ENCODE data around the gene BARHL1.

BARHL1 gene

GRCh38 chr9:132582276-132582785, at the start of gene BARHL1:
TSS of gene BARHL1 (plus strand) at chr9:132582606. CDS start at chr9:132582798, 192 bp downstream.
- no peak for DNase-seq

DNA sequence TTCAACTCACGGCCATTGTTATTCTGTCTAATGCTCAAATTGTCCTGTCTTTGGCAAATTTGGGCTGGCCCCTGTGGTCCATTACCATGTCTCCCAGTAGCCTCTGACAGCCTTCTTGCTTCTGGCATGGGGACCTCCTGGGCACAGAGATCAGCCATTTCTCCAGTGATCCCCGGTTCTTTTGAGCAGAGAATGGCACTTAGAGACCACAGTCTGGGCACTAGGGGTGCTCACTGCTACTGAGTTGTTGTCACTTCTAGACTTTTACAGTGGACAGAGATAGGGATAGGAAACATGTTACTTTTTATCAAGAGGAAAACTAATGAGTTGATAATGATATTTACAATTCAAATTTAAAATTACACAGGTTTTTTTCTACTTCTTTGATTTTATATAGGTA, 47.6 kb upstream of the BARHL1 start:
- no peak for DNase-seq

DNA sequence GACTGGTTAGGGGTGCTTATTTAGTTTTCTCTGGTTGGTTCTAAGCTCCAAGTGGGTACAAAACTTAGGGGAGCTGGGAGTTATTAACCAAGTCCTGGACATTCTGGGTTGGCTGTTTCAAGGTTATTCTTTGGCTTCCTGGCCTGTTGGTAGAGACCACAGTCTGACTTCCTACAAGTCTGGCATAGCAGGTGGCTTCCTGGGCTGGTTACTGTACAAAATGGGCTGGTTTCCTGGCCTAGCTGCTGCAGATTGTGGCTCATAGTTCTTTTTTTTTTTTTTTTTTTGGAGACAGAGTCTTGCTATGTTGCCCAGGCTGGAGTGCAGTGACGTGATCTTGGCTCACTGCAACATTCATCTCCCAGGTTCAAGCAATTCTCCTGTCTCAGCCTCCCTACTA, 46.3 kb upstream of the BARHL1 start:
- no peak for DNase-seq

DNA sequence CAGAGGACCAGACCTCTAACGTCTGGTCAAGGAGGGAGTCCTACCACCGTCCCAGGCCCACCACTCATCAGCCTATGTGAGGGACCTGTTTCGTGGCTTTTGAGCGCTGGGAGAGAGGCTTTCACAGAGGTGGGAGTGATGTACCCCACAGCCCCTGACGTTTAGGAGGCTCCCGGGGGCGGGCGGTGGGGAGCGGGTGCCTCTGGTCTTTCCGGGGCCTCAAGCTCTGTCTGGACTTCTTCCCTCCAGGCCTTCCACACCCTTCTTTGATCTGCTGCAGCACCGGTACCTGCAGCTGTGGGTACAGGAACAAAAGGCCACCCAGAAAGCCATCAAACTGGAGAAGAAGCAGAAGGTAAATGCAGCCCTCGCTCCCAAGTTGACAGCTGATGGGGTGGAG, 45.1 kb upstream of the BARHL1 start:
- DNase-seq = no peak

- no peak for DNase-seq
These were observed 44.3 kb upstream of the BARHL1 start for GRCh38 chr9:132538071-132538470.

- no peak for DNase-seq
These were observed 43.3 kb upstream of the BARHL1 start for GRCh38 chr9:132539096-132539495.

DNA sequence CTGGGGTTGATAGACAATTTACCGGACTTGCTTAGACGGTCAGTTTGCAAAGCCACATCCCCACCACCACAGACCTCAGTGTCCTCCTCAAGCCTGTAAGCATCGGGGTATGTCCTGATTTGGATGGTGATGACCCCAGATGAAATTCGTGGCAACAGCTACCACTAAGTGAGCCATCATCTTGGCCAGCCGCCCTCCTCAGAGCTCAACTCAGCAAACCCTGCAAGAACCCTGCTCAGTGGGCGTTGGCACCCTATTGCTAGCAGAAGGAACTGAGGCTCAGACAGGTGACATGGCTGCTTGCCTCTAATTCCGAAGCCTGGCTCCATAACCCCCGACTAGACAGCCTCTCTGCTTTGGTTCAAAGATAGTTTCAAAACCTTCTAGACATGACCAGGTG, 41.4 kb upstream of the BARHL1 start:
- no peak for DNase-seq

DNA sequence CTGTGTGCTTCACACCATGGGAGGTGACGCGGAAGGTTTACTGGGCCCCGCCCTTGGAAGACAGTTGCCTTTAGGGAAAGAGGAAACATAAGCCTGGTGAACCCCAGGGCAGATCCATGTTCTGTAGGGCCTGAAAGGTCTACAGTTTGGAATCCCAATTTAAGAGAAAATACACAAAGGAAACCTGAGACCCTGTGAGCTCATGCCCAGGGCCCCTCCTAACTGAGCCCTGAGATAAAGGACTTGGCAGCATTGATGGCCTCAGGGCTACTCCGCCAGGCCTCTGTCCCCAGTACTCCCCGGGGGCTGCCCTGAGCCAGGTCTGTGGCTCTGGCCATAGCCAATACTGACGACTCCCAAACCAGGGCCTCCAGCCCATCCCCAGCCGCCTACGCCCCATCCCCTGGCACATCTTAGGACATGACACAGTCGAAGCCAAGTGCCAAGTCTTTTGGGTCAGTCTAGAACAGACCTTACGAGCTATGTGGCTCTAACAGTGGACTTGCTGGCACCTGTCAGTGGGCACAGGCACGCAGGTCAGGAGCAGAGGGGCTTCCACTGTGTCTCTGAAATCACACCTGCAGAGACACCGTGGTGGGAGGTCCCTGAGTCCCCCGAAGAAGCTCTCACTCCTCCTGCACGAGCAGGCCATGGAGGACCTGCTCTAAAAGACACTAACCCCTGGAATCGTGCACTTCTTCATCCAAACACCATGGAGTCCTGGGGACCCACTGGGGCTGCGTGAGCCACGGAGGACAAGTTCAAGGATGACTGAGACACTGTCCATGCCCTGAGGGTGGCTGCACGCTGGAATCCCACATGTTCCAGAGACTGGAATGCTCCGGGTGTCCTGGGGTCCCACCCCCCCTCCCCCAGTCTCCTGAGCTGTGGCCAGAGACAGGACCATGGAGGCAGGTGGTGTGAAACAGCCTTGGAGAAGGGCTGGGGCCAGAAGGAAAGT, 40.3 kb upstream of the BARHL1 start:
- DNase-seq = no peak

GRCh38 chr9:132543251-132543650, 39.2 kb upstream of the BARHL1 start:
- DNase-seq = no peak

DNA sequence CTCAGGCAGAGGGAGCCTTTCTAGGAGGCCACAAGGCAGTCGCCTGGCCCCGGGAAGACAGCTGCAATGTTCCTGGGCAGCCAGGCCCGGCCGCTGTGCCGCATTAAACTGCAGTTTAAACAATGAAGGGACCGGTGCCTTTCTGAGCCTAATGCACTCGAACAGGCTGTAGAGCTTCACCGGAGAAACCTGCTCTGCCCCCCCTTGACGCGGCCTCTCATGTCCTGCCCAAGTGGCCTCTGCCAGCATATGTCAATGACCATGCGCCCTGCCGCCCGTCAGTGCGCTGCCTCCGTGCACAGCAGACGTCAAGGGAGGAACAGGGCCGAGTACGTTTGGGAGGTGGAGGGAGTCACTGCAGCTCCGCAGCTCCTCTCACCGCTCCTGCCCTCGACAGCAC, 38.4 kb upstream of the BARHL1 start:
- DNase-seq = no peak

DNA sequence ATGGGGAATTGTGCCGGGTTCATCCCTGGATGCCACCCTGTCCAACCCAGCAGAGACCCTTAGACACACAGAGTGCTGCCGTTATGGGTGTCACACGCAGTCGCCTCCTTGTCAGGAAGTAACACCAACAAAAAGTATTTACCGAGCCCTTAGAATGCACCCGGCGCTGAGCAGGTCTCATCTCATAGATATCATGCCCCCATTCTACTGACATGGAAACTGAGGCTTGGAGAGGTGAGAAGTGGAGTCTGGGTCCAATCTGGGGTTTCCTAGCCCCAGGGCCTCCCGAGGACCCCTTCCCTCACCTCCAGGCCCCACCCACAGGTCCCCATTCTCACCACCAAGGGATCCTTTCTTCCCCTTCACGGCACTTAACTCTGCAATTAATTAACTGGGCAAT, 36.8 kb upstream of the BARHL1 start:
- DNase-seq = no peak

GRCh38 chr9:132546148-132547051, 36.0 kb upstream of the BARHL1 start:
- DNase-seq = no peak

- no peak for DNase-seq
These were observed 35.4 kb upstream of the BARHL1 start for GRCh38 chr9:132547052-132547431.

GRCh38 chr9:132547436-132547835, 35.0 kb upstream of the BARHL1 start:
- no peak for DNase-seq

GRCh38 chr9:132547976-132548730, 34.3 kb upstream of the BARHL1 start:
- DNase-seq = no peak

- no peak for DNase-seq
These were observed 33.4 kb upstream of the BARHL1 start for GRCh38 chr9:132548751-132549640.

GRCh38 chr9:132551556-132551955, 30.9 kb upstream of the BARHL1 start:
- no peak for DNase-seq

DNA sequence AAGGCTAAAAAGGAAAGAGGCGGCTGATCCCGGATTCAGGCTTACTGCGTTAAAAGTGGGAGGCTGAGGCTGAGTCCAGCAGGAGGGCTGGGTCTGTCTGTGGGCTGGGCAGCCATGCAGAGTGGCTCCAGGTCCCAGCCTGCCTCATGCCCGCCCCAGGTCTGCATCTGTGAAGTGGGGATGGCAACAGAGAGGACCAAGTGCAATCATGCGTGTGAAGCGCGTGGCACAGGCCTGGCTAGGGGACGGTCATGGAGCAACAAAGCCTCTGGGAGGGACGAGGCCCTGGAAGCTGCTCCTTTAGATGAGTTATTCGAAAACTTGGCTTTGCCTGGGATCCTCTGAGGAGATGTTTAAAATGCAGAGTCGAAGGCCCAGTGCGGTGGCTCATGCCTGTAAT, 30.4 kb upstream of the BARHL1 start:
- no peak for DNase-seq

DNA sequence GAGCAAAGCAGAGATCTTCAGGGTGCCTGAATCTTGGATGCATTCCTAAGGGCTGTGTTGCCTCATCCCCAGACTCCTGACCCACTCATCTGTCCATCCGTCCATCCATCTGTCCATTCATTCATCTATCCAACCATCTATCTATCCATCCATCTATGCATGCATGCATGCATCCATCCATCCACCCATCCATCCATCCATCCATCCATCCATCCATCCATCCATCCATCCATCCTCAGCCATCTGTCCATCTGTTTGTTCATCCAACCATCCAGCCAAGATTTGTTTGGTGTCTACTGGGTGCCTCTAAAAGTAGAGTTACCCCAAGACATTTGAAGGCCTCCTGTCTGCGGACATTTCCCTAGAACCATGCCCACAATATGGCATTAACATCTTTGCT, 27.7 kb upstream of the BARHL1 start:
- no peak for DNase-seq

GRCh38 chr9:132555528-132555927, 26.9 kb upstream of the BARHL1 start:
- DNase-seq = no peak

GRCh38 chr9:132556235-132556634, 26.2 kb upstream of the BARHL1 start:
- no peak for DNase-seq

DNA sequence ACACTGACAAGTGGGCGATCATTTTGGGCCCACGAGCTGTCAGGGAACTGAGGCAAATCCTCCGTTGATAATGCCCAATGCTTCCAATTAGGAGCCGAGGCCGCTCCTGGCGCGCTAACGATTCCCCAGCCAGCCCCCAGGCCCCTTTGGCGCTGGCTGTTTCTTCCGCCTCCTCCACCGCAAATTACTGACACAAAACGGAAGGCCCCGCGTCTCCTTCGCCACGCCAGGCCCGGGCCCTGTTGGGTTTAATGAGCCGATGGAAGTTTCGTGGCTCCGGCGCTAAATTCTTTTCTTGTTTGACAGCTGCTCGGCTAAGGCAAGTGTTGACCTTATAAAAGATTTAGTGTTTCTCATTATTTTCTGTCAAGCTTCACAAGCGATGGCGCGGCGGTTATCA, 25.7 kb upstream of the BARHL1 start:
- DNase-seq = no peak
